ENCODE results near the gene TFPT.

GRCh38 chr19:54133957-54134590 is 18.6 kb upstream of the TFPT start:
- no peak for TF ChIP-seq CTCF (IDR thresholded peaks at IDR 0.05)
- no peak for TF ChIP-seq POLR2A (IDR thresholded peaks at IDR 0.05)
- TF ChIP-seq EP300 (IDR thresholded peaks at IDR 0.05; ENCODE audit: low read depth): no peak
- TF ChIP-seq POLR2AphosphoS5 (IDR thresholded peaks at IDR 0.05): no peak

Measured in transverse colon (tissue), 4 donors.